GM18499 (cell line): ENCODE data around the gene CELF1.

Experiments
- ATAC-seq: cut with Tn5 transposase; IDR thresholded peaks from one replicate; pipeline ENCODE4 v1.9.1; 2021; ENCODE audit warnings: moderate number of reproducible peaks; ENCODE audit not compliant: insufficient read depth, unreplicated experiment

Gene CELF1

DNA sequence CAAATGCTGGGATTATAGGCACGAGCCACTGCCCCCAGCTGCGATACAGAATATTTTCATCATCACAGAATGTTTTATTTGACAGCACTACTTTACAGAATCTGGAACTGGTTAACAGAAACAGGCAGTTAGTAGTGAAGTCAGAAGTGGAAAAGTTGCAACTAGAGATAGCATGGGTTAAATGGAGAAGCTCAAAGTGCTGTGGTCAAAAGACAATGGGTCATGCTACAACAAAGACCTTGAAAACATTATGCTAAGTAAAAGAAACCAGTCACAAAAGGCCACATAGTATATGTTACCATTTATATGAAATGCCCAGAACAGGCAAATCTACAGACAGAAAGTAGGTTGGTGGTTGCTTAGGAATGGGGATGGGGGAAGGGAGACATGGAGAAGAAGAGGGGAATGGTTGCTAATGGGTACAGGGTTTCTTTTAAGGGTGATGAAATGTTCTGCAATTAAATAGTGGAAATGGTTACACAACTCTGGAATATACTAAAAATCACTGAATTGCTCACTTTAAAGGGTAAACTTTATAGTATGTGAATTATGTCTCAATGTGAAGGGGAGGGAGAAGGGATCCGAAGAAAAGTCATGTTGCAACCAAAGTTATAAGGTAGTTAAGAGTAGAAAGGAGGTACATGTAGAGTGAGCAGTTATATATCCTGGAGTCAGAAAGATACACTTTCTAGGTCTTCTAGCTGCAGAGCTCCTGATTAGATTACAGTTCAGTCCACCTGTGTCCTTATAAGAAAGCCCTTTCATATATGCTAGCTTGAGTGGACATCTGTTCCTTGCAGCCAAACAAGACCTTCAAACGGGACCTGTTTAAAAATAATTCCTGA is 57.7 kb downstream of the CELF1 start:
- no peak for ATAC-seq

GRCh38 chr11:47489395-47489755 is 63.6 kb downstream of the CELF1 start:
- ATAC-seq = no peak

DNA sequence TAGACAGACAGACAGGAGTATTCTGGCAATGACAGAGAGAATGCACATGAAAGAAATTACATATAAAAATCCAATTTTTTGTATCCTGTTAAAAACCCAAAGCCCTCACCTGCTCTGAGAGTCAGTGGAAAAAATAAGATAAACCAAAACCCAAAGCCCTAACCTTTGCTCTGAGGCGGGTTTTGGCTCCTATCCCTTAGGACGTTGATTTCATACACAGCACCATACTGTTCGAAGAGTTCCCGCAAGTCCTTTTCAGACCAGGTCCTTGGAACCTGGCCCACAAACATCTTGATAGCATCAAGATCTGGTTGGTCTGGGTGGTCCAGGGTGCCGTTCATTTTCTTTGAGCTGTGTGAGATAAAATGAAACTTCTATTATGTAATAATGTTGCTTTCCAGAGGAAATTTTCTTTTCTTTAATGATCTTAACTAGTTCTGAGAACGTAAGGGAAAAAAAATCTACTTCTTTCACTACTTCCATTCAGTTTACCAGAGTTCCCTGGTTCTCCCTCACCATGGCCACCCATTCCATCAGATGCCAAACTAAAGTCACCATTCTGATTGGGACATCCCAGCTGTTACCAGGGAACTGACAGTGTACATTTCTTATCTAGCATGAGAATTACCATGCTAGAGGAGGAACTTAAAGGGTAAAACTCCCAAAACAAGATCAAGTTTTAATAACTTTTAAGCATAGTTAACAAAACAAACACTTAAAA is 64.1 kb downstream of the CELF1 start:
- no peak for ATAC-seq

GRCh38 chr11:47488111-47488510 is 64.8 kb downstream of the CELF1 start:
- no peak for ATAC-seq

GRCh38 chr11:47487421-47487820 is 65.5 kb downstream of the CELF1 start:
- no peak for ATAC-seq

GRCh38 chr11:47485107-47485506 is 67.8 kb downstream of the CELF1 start:
- no peak for ATAC-seq

GRCh38 chr11:47483457-47483856 is 69.5 kb downstream of the CELF1 start:
- no peak for ATAC-seq

- ATAC-seq = no peak
Observed at GRCh38 chr11:47480762-47481161, 72.2 kb downstream of the CELF1 start.

GRCh38 chr11:47478651-47479329 is 74.1 kb downstream of the CELF1 start:
- no peak for ATAC-seq

GRCh38 chr11:47477753-47478152 is 75.2 kb downstream of the CELF1 start:
- no peak for ATAC-seq

DNA sequence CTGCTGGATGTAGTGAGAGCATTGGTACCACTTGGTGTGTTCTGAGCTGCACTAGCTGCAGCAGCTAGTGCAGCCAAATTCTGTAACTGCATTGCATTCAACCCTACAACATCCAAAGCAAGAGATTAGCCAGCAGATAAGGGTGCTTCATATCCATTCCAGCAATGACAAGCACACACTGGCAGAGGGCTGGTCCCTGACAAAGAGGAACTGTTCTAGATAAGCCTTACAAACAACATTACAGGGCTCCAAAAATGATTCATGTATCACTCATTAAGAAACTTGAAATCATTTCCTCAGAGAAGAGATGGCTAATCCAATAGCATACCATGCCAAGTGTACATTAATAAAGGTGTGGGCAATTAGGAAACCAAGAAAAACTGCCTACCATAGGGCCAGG is 75.6 kb downstream of the CELF1 start:
- ATAC-seq = no peak

DNA sequence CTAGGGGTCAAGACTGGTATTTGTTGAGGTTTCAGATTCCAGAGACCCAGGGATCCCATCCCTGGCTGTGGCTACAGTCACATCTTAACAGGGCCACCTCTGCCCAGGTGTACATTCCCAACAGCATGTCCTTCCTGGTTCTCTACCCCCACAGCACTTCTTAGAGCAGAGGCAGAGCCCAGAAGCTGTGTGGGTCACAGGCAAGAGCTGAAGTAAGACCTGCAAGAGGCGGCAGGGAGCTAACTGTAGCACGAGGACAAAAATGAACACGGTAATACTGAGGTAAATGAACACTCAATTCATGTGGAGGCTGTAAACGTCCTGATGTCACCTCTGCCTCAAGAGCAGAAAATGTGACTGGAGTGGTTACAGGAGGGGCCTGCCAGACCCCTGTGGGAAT is 82.3 kb downstream of the CELF1 start:
- ATAC-seq = no peak

- no peak for ATAC-seq
Observed at GRCh38 chr11:47469361-47470179, 83.4 kb downstream of the CELF1 start.

DNA sequence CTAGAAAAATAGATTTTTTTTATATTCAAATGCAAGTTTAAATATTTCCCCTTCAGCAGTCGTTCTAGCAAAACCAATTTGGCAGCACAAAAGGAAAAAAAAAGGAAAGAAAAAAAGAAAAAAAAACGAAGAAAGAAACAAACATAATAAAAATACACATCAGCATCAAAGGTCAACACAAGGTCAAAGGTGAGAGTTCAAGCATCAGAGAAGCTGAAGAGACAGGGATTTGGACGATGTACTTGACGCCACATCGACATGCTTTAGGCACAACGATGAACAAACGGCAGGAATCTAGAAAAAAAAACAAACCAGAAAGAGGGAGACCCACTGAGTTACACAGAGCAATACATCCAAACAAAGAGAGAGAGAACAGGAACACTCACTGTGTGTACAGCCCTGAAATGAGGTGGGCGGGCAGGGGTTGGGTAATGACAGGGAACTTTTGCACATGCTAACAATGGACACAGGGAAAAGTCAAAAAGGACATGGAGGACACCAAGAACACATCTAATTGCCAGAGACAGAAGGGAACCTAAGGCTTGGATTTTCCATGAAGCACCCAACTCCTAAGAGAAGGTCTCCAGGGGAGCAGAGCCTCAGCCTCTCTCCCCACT is 84.2 kb downstream of the CELF1 start:
- no peak for ATAC-seq

- ATAC-seq = no peak
Observed at GRCh38 chr11:47467357-47467756, 85.6 kb downstream of the CELF1 start.

- ATAC-seq = no peak
Observed at GRCh38 chr11:47466701-47467250, 86.2 kb downstream of the CELF1 start.

- no peak for ATAC-seq
Observed at GRCh38 chr11:47466201-47466600, 86.7 kb downstream of the CELF1 start.

DNA sequence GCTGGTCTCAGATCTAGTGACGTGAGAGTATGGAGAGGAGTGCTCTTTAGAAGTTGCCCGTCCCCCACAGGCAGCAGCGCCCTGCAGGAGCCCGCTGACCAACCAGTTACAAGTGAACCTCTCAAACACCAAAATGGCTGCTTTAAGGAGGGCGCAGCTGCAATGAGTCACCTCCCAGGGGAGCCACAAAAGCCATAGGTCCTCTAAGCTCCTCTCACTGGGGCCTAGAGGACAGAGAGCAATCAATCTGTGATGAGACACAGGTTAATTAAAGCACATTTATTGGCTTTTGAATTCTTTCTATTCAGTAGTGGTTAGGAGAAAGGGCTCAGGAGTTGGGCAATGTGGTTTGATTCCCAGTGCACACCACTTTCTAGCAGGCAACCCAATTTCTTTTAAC is 88.4 kb downstream of the CELF1 start:
- no peak for ATAC-seq

DNA sequence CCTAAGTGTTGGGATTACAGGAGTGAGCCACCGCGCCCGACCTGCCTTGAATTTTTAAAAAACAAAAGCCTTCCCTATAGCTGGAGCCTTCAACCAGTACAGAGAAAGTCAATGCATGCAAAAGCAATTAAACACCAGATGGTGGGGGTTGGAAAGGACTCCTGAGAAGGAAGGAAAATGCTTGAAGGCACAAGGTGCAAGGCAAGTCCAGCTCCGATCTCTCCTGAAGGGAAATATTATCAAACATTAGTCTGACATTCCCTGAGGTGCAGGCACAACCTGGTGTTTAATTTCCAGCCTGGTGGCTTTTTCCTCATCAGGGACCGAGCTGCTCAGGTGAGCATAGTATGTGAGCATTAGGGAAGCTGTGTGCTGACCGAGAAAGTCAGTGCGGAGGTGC is 91.1 kb downstream of the CELF1 start:
- ATAC-seq = no peak
